ENCODE results near the gene SLC25A15.

The SLC25A15 gene

GRCh38 chr13:40789275-40790153 is at the start of gene SLC25A15:
TSS of gene SLC25A15 (plus strand) at chr13:40789611. CDS start at chr13:40793227, 3,616 bp downstream.
- DNase-seq: peak; percentile 86

- DNase-seq: no peak
Observed at GRCh38 chr13:40749327-40749726, 40.1 kb upstream of the SLC25A15 start.

- DNase-seq: no peak
Observed at GRCh38 chr13:40755082-40755700, 34.2 kb upstream of the SLC25A15 start.

DNA sequence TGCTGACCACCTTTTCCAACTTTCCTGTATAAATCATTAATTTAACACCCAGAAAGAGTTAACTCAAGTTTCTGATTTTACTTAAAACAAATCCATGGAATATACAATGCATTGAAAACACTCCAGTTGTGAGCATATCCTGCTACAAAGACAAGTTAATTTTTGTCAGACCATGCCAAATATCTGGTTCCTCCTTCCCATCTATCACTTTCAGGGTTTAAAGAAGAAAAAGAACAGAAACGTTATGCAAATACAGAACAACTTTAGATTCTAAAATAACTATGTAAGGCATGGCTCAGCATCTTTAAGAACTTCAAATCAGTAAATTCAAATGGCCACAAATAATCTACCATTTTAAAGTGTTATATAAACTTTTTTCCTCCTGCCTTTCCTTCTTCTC is 33.4 kb upstream of the SLC25A15 start:
- DNase-seq: no peak

DNA sequence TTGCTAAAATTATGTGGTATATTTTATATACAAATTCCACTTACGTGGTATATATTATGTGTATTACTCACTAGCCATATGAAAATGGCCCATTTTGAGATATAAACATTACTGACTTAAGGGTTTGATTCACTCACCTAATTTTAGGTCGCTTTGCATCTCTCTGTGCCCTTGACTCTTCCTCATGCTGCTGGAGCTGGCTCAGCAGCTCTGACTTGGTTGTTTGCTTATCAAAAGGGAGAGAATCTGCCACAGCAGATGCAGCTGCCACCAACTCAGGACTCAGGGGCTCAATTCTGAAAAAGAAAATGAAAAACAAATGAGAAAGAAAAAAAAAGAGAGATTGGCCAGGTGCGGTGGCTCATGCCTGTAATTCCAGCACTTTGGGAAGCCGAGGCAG is 30.6 kb upstream of the SLC25A15 start:
- DNase-seq: no peak

DNA sequence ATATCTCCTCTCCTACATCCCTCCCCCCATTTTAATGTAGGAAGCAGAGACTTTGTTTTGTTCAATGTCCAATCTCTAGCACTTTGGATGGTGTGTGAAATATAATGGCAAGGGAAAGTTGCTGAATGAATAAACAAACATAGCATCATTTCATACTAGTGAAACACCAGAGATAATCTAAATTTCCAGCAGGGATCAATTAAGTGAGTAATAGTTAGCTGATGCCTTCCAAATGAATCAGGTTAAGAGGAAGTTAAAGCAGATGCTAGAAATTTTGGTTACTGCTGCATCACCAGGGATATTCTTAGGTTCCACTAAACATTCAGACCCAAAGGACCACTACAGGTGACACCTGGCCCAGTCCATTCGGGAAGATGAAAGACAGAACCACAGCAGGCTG is 26.6 kb upstream of the SLC25A15 start:
- no peak for DNase-seq

GRCh38 chr13:40764587-40765403 is 24.6 kb upstream of the SLC25A15 start:
- peak; percentile 62 for DNase-seq

DNA sequence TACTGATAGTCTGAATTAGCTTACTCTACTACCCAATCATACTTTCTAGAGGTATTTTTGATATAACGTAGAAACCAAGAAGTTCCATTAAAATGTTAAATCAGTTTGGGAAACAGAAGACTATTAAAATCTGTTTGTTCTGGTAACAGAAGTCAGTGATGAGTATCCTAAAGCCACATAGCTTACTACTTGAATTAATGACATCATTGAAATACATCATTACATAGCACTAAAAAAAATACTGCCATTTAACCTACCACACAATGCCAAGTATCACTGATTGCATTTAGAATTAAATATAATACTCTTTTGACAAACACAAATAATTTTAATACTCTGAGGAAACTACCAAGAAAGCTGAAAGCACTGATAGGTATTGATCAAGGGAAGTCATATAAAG is 23.8 kb upstream of the SLC25A15 start:
- no peak for DNase-seq

- DNase-seq: no peak
Observed at GRCh38 chr13:40769970-40770369, 19.4 kb upstream of the SLC25A15 start.

GRCh38 chr13:40770609-40770933 is 18.8 kb upstream of the SLC25A15 start:
- DNase-seq: no peak

DNA sequence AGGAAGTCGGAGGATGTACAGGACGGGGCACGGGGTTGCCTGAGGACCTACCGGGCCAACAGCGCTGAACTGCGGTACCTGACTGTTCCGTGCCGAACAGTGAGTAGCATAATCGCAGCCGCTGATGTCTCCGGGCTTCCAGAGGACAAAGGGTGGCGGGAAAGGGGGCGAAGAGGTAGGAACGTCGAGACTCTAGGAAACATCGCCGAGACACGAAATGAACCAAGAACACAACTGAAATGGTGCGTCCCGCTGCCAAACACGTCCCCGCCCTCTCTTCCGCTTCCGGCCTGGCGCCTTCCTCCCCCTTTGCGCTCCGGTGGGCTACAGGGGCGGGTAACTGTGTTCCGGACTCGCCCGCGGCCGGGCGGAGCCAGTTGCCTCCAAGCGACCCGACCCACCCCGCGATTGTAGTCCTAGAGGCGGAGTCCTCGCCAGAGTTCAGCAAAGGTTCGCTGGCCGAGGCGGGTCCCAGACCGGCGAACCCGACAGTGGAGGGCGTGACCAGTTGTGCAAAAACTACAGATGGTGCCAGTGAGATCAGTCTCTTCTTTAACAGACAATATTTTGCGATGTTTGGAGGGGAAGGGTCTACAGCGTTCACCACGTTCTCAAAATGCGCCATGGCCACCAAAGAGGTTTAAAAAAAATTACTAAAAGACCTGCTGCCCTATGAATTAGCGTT is 18.3 kb upstream of the SLC25A15 start, which contains the start of gene MRPS31:
TSS of gene MRPS31 (minus strand) at position 257 of the 685 bp plus-strand sequence. CDS start at position 203, 54 bp downstream.
- peak; percentile 97 for DNase-seq

GRCh38 chr13:40772765-40773473 is 16.5 kb upstream of the SLC25A15 start:
- no peak for DNase-seq

DNA sequence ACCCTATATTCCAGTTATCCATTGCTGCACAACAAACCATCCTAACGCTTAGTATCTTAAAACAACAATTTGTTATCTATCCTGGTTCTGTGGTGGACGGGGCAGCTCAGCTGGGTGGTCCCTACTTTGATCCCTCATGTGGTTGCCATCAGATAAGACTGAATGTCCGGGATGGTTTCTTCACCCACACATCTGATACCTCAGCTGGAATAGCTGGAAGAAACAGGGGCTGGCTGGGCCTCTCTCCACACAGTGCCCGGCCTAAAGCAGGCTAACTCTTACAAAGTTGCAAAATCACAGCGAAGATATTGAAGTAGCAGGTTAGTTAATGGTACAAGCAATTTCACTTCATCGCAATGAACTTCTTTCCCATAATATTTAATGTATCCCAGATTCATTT is 14.7 kb upstream of the SLC25A15 start:
- DNase-seq: no peak

DNA sequence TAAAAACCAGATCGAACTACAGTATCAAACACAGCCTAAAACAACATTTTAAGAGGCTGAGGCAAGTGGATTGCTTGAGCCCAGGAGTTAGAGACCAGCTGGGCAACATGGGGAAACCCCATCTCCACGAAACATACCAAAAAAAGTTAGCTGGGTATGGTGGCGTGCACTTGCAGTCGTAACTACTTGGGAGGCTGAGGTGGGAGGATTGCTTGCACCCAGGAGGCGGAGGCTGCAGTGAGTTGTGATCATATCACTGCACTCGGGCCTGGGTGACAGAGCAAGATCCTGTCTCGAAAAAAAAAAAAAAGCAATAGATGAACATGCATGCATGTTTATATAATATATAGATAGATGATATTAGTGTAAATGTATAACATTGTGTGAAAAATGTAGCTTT is 13.2 kb upstream of the SLC25A15 start:
- DNase-seq: peak; percentile 35

DNA sequence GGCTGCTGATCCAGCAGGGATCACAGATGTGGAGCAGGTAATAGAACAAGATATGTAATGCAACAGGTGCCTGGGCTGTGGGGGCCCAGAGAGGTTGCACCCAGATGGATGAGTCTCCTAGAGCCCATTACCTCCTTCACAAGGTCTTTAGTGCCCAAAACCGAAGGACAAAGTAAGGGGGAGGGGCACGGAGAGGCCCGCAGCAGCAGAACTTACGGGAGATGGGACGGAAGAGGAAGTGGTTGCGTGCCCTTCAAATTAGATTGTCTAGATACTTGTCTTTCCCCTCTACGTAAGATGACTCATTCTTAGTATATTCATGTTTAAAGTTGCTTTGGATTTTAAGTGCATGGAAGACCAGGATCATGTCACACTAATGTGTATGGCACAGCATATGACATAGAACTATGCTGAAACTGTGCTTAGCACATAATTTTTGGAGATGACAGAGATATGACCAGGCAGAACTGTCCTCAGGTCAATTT is 12.7 kb upstream of the SLC25A15 start:
- peak; percentile 85 for DNase-seq

DNA sequence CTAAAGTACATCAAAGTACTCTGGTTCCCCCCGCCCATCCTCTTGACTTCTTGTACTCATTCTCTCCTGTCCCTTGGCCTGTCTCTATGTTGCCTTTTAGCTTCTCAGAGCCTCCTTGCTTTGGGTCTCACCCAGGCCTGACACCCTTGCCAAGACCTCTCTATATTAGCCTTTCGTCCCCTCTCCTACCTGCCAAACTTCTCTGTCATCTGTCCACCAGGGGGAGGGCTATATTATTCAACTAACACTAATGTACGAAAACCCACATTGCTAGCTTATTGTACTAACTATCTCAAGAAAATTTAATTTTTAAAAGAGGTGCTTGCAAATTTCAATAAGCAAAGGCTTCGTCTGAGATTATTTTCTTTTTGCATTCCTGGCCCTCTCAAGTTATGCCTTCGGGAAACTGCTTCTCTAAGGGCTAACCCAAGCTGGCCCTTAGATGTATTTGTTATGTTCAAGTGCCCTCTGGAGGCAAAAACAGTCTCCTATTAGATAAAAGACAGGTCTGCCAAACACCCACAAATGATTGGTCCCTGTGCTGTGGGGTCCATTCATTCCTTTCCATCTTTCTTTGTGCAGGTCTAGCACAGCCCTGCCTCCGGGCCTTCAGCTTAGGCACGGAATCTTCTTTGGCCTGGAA is 12.1 kb upstream of the SLC25A15 start:
- peak; percentile 71 for DNase-seq

GRCh38 chr13:40777809-40778175 is 11.6 kb upstream of the SLC25A15 start:
- DNase-seq: no peak

DNA sequence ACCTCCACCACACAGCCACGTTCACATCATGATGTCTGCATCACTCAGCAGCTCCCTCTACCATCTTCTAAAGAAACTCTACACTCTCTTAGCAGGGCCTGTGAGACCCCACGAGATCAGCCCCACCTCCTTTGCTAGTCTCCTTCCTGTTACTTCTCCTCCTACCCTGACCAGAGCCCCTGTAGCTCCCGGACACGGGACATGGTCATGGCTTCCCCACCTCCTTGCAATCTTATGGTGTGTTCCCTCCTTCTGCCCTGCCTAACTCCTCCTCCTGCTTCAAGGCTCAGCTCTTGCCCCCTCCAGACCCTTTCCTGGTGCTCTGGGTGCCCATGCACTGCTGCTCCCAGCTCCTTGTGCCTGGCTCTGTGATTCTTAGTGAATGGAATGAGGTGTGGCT is 10.4 kb upstream of the SLC25A15 start:
- DNase-seq: no peak

DNA sequence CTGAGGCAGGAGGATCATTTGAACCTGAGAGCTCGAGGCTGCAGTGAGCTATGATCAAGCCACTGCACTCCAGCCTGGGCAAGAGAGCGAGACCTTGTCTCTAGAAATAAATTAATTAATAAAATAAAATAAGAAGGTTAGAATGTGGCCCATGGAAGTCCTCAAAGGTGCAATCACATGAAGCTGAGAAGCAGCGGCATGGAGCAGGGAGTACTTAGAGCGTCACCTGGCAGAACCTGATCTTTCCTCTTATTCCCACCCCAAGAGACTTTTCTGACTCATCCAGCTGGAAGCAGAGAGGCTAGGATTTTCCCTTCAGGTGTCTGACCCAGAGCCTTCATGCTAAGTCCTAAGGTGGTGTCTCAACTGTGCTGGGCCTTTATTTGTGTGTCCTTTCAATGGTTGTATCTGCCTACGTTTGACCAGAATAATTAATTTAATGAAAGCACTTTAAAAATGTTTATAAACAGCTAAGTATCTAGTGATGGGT is 9.6 kb upstream of the SLC25A15 start:
- DNase-seq: no peak

GRCh38 chr13:40780822-40781401 is 8.5 kb upstream of the SLC25A15 start:
- no peak for DNase-seq

GRCh38 chr13:40781717-40782116 is 7.7 kb upstream of the SLC25A15 start:
- DNase-seq: no peak
